GM12874 (cell line): ENCODE measurements around the gene RNF214.

Experiments
- TF ChIP-seq, protein P1 (sequence below): IDR thresholded peaks from 2 replicates; pipeline ENCODE4 v1.5.1; 2011; ENCODE audit warnings: low read depth, mild to moderate bottlenecking, control low read depth, low read length, moderate library complexity; ENCODE audit not compliant: insufficient read depth

RNF214 gene

GRCh38 chr11:117232092-117232878, at the start of gene RNF214:
TSS of gene RNF214 (plus strand) at chr11:117232671. CDS start at chr11:117234273, 1,602 bp downstream.
- TF ChIP-seq, protein P1, sequence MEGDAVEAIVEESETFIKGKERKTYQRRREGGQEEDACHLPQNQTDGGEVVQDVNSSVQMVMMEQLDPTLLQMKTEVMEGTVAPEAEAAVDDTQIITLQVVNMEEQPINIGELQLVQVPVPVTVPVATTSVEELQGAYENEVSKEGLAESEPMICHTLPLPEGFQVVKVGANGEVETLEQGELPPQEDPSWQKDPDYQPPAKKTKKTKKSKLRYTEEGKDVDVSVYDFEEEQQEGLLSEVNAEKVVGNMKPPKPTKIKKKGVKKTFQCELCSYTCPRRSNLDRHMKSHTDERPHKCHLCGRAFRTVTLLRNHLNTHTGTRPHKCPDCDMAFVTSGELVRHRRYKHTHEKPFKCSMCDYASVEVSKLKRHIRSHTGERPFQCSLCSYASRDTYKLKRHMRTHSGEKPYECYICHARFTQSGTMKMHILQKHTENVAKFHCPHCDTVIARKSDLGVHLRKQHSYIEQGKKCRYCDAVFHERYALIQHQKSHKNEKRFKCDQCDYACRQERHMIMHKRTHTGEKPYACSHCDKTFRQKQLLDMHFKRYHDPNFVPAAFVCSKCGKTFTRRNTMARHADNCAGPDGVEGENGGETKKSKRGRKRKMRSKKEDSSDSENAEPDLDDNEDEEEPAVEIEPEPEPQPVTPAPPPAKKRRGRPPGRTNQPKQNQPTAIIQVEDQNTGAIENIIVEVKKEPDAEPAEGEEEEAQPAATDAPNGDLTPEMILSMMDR, result peak; percentile 88

- TF ChIP-seq, protein P1, result no peak
These were observed 48.6 kb upstream of the RNF214 start for GRCh38 chr11:117183724-117184349.

DNA sequence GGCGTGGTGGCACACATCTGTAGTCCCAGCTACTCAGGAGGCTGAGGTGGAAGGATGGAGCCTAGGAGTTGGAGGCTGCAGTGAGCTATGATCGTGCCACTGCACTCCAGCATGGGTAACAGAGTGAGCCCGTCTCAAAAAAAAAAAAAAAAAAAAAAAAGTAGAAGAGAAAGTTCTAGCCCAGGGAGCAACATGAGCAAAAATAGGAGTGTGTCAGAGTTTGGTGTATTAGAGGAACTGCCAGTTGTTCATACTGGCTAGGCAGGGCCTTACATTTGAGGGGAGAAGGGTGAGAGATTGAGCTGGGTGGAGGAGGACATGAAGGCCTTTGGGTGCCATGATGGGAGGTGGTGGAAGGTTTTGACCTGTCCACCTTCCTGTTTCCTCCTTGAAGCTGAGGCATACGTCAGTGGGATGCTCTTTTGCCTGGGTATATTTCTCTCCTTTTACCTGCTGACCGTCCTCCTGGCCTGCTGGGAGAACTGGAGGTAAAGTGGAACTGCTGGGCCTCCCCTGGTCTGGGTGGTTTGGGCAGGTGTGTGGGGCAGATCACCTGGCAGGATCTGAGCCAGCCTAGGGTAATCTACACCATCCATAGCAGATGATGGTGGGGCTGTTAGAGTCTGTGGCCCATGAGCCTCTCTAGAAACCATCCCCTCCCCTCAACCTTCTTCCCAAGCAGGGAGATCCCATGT, 46.6 kb upstream of the RNF214 start:
- TF ChIP-seq, protein P1, result no peak

DNA sequence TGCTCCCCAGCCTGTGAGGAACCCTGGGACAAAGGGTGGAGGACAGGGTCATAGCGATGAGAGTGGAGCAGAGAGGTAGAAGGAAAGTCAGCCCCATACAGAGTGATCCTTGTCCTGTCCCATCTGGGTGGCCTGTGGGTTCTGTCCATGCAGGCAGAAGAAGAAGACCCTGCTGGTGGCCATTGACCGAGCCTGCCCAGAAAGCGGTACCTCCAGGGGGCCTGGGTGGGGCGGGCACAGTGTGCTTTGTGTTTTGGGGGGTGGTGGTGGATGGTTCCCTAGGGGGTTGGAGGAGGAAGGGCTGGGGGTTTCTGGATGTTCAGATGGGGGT, 46.1 kb upstream of the RNF214 start:
- TF ChIP-seq, protein P1, result no peak

- TF ChIP-seq, protein P1, result no peak
These were observed 45.5 kb upstream of the RNF214 start for GRCh38 chr11:117187007-117187406.

DNA sequence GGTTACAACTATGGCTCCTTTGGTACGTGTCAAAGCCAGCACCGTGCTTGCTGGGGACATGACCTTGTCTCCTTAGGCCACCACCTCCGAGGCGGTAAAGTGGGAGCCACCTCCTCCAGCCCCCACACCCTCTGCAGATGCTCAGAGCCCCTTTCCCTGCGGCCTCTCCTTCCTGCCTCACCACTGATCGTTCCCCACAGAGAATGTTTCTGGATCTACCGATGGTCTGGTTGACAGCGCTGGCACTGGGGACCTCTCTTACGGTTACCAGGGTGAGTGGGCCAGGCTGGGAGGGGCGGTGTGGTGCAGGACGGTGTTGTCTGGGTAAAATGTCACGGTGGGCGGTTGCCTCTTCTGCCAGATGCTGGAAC, 45.1 kb upstream of the RNF214 start:
- TF ChIP-seq, protein P1, result no peak

GRCh38 chr11:117187799-117188481, 44.5 kb upstream of the RNF214 start:
- TF ChIP-seq, protein P1, result no peak
